ENCODE measurements around the gene PAPSS1. TPM values are rescaled to one million over a fixed set of nuclear protein-coding genes. Genes with fewer than 3 reads are reported as not detected.
"Not testable (repeated sequence)": the region's sequence is repeated elsewhere in the genome, so short reads cannot be mapped to it uniquely, and the experiment has no call there.

Gene PAPSS1
- total RNA-seq, 4 donors from 2014 or later, result 21.9 to 36.2 (median 25.3) TPM

DNA sequence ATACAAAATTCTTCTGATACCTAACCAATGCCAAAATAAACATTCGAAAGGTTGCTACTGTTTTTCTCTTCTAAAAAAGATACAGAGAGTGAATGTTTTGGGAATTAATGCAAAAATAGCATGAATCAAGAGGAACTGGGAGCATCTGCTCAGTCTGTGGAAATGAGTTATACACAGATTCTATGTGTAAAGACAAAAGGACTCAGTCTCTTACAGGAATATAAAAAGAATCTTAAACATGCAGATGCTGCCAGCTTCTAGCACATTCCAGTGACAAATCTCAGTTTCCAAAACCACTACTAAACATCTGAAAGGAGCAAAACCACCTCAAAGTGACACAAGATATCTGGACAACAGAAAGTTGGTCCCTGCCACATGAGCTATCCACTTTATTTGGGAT lies 55.0 kb downstream of the PAPSS1 start:
- no peak for TF ChIP-seq EP300 (IDR thresholded peaks at IDR 0.05)
- TF ChIP-seq CTCF (IDR thresholded peaks at IDR 0.05), result no peak
- no peak for TF ChIP-seq POLR2AphosphoS5 (IDR thresholded peaks at IDR 0.05)
- TF ChIP-seq POLR2A (IDR thresholded peaks at IDR 0.05), result no peak
- H3K4me1 ChIP-seq, result peaks cover 0 to 17% (median 0%) of the 10 kb centered on the region in 3 donors
- no peak overlapping the region for H3K4me3 ChIP-seq
- H3K27me3 ChIP-seq, result no peaks in the 10 kb centered on the region
- no peak overlapping the region for H3K27ac ChIP-seq
- WGBS, 2 donors (ENCODE audit: low coverage in 1 of 2), result 18 to 50% methylated on average over 1 of the region's 1 CpG
- ATAC-seq, result no peak
- H3K36me3 ChIP-seq, result peaks cover 0 to 6% of the 10 kb centered on the region in 2 donors
- no peaks in the 10 kb centered on the region for H3K9me3 ChIP-seq

- Histone ChIP-seq H3K9me3 (no peaks in the 10 kb centered on the region), H3K27me3 (no peaks in the 10 kb centered on the region), H3K4me1 (no peaks in the 10 kb centered on the region), H3K27ac (no peak overlapping the region), H3K36me3 (peaks cover 0 to 14% of the 10 kb centered on the region in 2 donors), H3K4me3 (no peak overlapping the region)
- WGBS, 2 donors (ENCODE audit: low coverage in 1 of 2), result 84 to 94% methylated on average over 4 of the region's 4 CpGs
- TF ChIP-seq EP300 (IDR thresholded peaks at IDR 0.05), result no peak
- no peak for TF ChIP-seq CTCF (IDR thresholded peaks at IDR 0.05)
- no peak for TF ChIP-seq POLR2A (IDR thresholded peaks at IDR 0.05)
- no peak for TF ChIP-seq POLR2AphosphoS5 (IDR thresholded peaks at IDR 0.05)
- ATAC-seq, result no peak
Measured at GRCh38 chr4:107658400-107659336, 61.4 kb downstream of the PAPSS1 start.

GRCh38 chr4:107655289-107655688 lies 64.7 kb downstream of the PAPSS1 start:
- H3K4me1 ChIP-seq, result no peaks in the 10 kb centered on the region
- ATAC-seq, result no peak
- no peak overlapping the region for H3K4me3 ChIP-seq
- TF ChIP-seq POLR2AphosphoS5 (IDR thresholded peaks at IDR 0.05), result no peak
- TF ChIP-seq EP300 (IDR thresholded peaks at IDR 0.05), result no peak
- no peak for TF ChIP-seq CTCF (IDR thresholded peaks at IDR 0.05)
- no peak for TF ChIP-seq POLR2A (IDR thresholded peaks at IDR 0.05)
- H3K36me3 ChIP-seq, result peaks cover 0 to 44% of the 10 kb centered on the region in 2 donors
- H3K9me3 ChIP-seq, result no peaks in the 10 kb centered on the region
- H3K27ac ChIP-seq, result no peak overlapping the region
- H3K27me3 ChIP-seq, result no peaks in the 10 kb centered on the region

- TF ChIP-seq POLR2A (IDR thresholded peaks at IDR 0.05) (no peak), EP300 (IDR thresholded peaks at IDR 0.05) (no peak), CTCF (IDR thresholded peaks at IDR 0.05) (no peak), POLR2AphosphoS5 (IDR thresholded peaks at IDR 0.05) (no peak)
- H3K27ac ChIP-seq, result no peak overlapping the region
- no peaks in the 10 kb centered on the region for H3K9me3 ChIP-seq
- peaks cover 0 to 44% of the 10 kb centered on the region in 2 donors for H3K36me3 ChIP-seq
- H3K4me1 ChIP-seq, result peaks cover 0 to 3% (median 0%) of the 10 kb centered on the region in 3 donors
- 72 to 78% methylated on average over 10 of the region's 10 CpGs for WGBS, 2 donors (ENCODE audit: low coverage in 1 of 2)
- H3K4me3 ChIP-seq, result no peak overlapping the region
- no peaks in the 10 kb centered on the region for H3K27me3 ChIP-seq
- no peak for ATAC-seq
Measured at GRCh38 chr4:107654694-107655093, 65.3 kb downstream of the PAPSS1 start.

DNA sequence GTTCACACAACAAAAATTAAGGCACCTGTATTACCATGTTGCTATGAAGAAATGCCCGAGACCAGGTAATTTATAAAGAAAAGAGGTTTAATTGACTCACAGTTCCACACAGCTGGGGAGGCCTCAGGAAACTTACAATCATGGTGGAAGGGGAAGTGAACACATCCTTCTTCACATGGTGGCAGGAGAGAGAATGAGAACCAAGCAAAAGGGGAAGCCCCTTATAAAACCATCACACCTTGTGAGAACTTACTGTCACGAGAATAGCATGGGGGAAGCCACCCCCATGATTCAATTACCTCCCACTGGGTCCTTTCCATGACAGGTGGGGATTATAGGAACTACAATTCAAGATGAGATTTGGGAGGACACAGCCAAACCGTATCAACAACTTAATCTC lies 68.6 kb downstream of the PAPSS1 start:
- H3K4me1 ChIP-seq, H3K27me3 ChIP-seq, H3K9me3 ChIP-seq, H3K4me3 ChIP-seq, ATAC-seq, H3K27ac ChIP-seq: not testable (repeated sequence)
- 89 to 100% methylated on average over 3 of the region's 3 CpGs for WGBS, 2 donors (ENCODE audit: low coverage in 1 of 2)
- H3K36me3 ChIP-seq, result peaks cover 0 to 44% of the 10 kb centered on the region in 2 donors
